DND-41 (cell line): ENCODE measurements around the gene FRYL.

Experiments used
- CTCF ChIP-seq: IDR thresholded peaks from 2 replicates; pipeline ENCODE4 v1.5.1; 2012; ENCODE audit warnings: borderline replicate concordance, low read length, moderate library complexity, mild to moderate bottlenecking; ENCODE audit not compliant: poor library complexity, severe bottlenecking; ENCODE audit errors: extremely low read depth
- EZH2 ChIP-seq: IDR thresholded peaks from 3 replicates; pipeline ENCODE4 v1.6.1; 2012; ENCODE audit warnings: borderline replicate concordance, low read depth, mild to moderate bottlenecking, moderate library complexity, low read length, inconsistent platforms; ENCODE audit not compliant: severe bottlenecking

GRCh38 chr4:48705609-48706008 is 74.5 kb downstream of the FRYL start:
- TF ChIP-seq CTCF (no peak), EZH2 (no peak)
